GM21381 (cell line): ENCODE results near the gene CPLANE1.

Experiments used
- ATAC-seq: cut with Tn5 transposase; IDR thresholded peaks from one replicate; pipeline ENCODE4 v1.9.1; 2021; ENCODE audit warnings: mild to moderate bottlenecking, moderate library complexity; ENCODE audit not compliant: unreplicated experiment

The CPLANE1 gene

GRCh38 chr5:37071901-37072581 is 177.1 kb downstream of the CPLANE1 start:
- ATAC-seq: no peak

GRCh38 chr5:37071487-37071886 is 177.7 kb downstream of the CPLANE1 start:
- no peak for ATAC-seq

DNA sequence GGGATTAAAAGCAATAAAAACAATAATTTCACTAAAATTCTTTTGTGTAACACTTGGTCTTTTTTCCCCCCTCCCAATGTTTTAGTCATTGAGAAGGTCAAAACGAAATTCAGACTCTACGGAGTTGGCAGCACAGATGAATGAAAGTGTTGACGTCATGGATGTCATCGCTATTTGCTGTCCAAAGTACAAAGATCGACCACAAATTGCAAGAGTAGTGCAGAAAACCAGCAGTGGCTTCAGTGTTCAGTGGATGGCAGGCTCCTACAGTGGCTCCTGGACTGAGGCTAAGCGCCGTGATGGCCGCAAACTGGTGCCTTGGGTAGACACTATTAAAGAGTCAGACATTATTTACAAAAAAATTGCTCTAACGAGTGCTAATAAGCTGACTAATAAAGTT is 184.7 kb downstream of the CPLANE1 start:
- no peak for ATAC-seq

DNA sequence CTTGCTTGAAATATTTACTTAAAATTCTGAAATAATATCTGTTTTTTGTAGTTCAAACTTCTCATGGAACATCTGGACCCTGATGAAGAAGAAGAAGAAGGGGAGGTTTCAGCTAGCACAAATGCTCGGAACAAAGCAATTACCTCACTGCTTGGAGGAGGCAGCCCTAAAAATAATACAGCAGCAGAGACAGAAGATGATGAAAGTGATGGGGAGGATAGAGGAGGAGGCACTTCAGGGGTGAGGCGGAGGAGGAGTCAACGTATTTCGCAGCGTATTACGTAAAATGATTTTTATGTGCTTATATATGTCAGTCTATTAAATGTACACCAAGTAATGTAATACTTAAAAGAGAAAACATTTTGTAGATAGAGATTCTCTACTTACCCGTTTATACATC is 185.4 kb downstream of the CPLANE1 start:
- ATAC-seq: no peak

DNA sequence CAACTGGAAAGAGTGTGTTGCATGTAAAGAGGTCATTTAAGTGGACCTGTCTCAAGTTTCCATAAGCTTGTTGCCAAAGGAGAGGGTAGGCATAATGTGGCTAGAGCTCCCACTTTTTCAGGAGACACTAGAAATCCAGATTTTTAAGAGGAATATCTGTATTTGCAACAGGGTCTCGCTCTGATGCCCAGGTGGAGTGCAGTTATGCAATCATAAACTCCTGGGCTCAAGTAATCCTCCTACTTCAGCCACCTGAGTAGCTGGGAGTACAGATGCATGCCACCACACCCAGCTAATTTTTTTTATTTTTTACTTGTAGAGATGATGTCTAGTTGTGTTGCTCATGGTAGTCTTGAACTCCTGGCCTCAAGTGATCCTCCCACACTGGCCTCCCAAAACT is 189.1 kb downstream of the CPLANE1 start:
- ATAC-seq: no peak

GRCh38 chr5:37056762-37057161 is 192.4 kb downstream of the CPLANE1 start:
- ATAC-seq: no peak
